Panc1 (cell line): ENCODE measurements around the gene KRTAP10-7. TPM values are rescaled to one million over a fixed set of nuclear protein-coding genes. Genes with fewer than 3 reads are reported as not detected.

ENCODE experiments used
- ATAC-seq: fragments of 200-7000 bp; cut with Tn5 transposase; 2 replicates; pipeline ENCODE4 v1.9.1; 2020; ENCODE audit warnings: mild to moderate bottlenecking, moderate library complexity
- BruUV-seq: library from RNA; stranded (reverse); fragments of 400-500 nt; replicated peaks from 2 replicates; lab custom pipeline; 2021; lab: Mats Ljungman, UMichigan
- CTCF ChIA-PET: fragments of 300-600 bp; sonication (Branson Sonifier 250); formaldehyde crosslinking; loops from one replicate; lab custom pipeline; 2022; ENCODE audit warnings: antibody characterized with exemption; lab: Charles Lee
- POLR2A ChIA-PET: fragments of 300-600 bp; sonication (Branson Sonifier 250); formaldehyde crosslinking; loops from one replicate; lab custom pipeline; 2022; ENCODE audit warnings: antibody characterized with exemption; lab: Charles Lee
- DNase-seq: peaks from one replicate; pipeline ENCODE4 v3.0.0-alpha.2; 2010; ENCODE audit warnings: low read depth, low spot score
- H3K27ac ChIP-seq: 2 replicates; pipeline ENCODE4 v1.5.1; 2011; ENCODE audit warnings: mild to moderate bottlenecking, low read length, inconsistent platforms
- H3K27me3 ChIP-seq: fragments of 200-500 bp; sonication (Bioruptor generic); 2 replicates; pipeline ENCODE4 v1.6.0; 2014; ENCODE audit warnings: low read length, inconsistent platforms; ENCODE audit not compliant: control insufficient read depth, insufficient read depth
- H3K36me3 ChIP-seq: fragments of 200-500 bp; sonication (Bioruptor generic); 2 replicates; pipeline ENCODE4 v1.5.1; 2014; ENCODE audit warnings: inconsistent platforms, mild to moderate bottlenecking, low read length, moderate library complexity; ENCODE audit not compliant: control insufficient read depth, insufficient read depth
- H3K4me1 ChIP-seq: 2 replicates; pipeline ENCODE4 v1.5.1; 2011; ENCODE audit warnings: inconsistent platforms, mild to moderate bottlenecking, low read length, moderate library complexity; ENCODE audit not compliant: control insufficient read depth, insufficient read depth
- H3K4me3 ChIP-seq, 2 experiments: 2 replicates each; pipeline ENCODE4 v1.5.1; 2011 to 2012; ENCODE audit warnings: low read depth in 2 of 2, low read length in 2 of 2, mild to moderate bottlenecking in 2 of 2, inconsistent platforms in 1 of 2, moderate library complexity in 1 of 2
- H3K9me3 ChIP-seq: fragments of 200-500 bp; sonication (Bioruptor generic); 2 replicates; pipeline ENCODE4 v1.5.1; 2014; ENCODE audit warnings: low read depth, mild to moderate bottlenecking, inconsistent platforms, low read length, moderate library complexity; ENCODE audit not compliant: control insufficient read depth, insufficient read depth
- CTCF ChIP-seq: fragments of 450-650 bp; IDR thresholded peaks from 2 replicates; pipeline ENCODE4 v1.5.1; 2017; ENCODE audit warnings: mild to moderate bottlenecking
- POLR2AphosphoS5 ChIP-seq: IDR thresholded peaks from 2 replicates; pipeline ENCODE4 v1.6.1; 2012; ENCODE audit warnings: mild to moderate bottlenecking, low read depth, low read length, moderate library complexity
- REST ChIP-seq, 2 experiments: IDR thresholded peaks; 2 replicates each; pipeline ENCODE4 v1.6.1; 2011 to 2012; ENCODE audit warnings: low read depth in 2 of 2, control low read depth in 1 of 2, low read length in 1 of 2, mild to moderate bottlenecking in 1 of 2, moderate library complexity in 1 of 2; ENCODE audit not compliant: insufficient read depth in 1 of 2
- SIN3A ChIP-seq: IDR thresholded peaks from 2 replicates; pipeline ENCODE4 v1.6.1; 2012; ENCODE audit warnings: low read depth, mild to moderate bottlenecking, low read length, moderate library complexity, borderline replicate concordance; ENCODE audit not compliant: insufficient read depth
- TCF7L2 ChIP-seq: IDR thresholded peaks from 2 replicates; pipeline ENCODE4 v1.6.1; 2011; ENCODE audit warnings: mild to moderate bottlenecking, low read depth, low read length, inconsistent platforms
- in situ Hi-C: cut with HindIII; loops from 2 replicates; pipeline ENCODE4 v1.10.0; 2016; ENCODE audit warnings: low sequenced_read_pairs, low pct_unique_long_range_greater_than_20kb
- intact Hi-C: fragments of 100-400 bp; cut with micrococcal nuclease; formaldehyde crosslinking; loops from one replicate; pipeline ENCODE4 v1.10.0; 2022; ENCODE audit not compliant: unreplicated experiment
- total RNA-seq: library from RNA; stranded (reverse); gene quantifications from one replicate; pipeline ENCODE4 v1.2.1, GENCODE V29; 2021; ENCODE audit not compliant: unreplicated experiment

The KRTAP10-7 gene
- total RNA-seq, 1 experiment from 2014 or later: not detected

- no TSS peak for BruUV-seq
- Histone ChIP-seq H3K27ac (no peak overlapping the region), H3K9me3 (peaks cover 2% of the 10 kb centered on the region; the same call in 1 of the 2 replicates), H3K4me3 (no peak overlapping the region), H3K27me3 (no peaks in the 10 kb centered on the region), H3K4me1 (no peaks in the 10 kb centered on the region), H3K36me3 (no peaks in the 10 kb centered on the region)
- peak; percentile 17; the same call in 1 of the 2 replicates for TF ChIP-seq CTCF
- no peak for TF ChIP-seq TCF7L2
- intact Hi-C loops (no loop called here), in situ Hi-C loops (no loop called here)
- ChIA-PET CTCF (no interaction called here), POLR2A (no interaction called here)
- no peak for ATAC-seq
- DNase-seq: no peak
Measured at GRCh38 chr21:44618504-44618903, 18.1 kb downstream of the KRTAP10-7 start.

DNA sequence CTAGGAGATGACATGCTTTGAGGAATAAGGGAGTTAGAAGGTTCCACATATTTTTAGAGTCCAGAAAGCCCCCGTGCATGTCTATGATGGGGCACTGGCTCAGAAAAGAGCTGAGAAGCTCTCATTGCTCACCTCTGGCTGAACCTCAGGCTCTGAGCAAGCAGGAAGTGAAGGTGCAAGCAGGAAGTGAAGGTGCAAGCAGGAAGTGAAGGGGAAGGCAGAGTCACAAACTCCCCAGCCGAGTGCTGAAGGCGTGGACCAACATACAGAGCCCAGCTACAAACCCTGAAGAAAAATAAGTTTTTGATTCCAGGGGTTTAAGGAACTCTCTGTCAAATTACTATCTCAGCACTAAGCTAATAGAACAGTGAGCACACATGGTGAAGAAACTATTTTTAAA, 18.5 kb downstream of the KRTAP10-7 start:
- in situ Hi-C loops: no loop called here
- ATAC-seq: no peak
- TF ChIP-seq TCF7L2 (no peak), POLR2AphosphoS5 (no peak), SIN3A (no peak), REST (IDR thresholded peaks at IDR 0.05; ENCODE audit: insufficient read depth in 1 of 2, low read depth in 2 of 2, low read length in 1 of 2) (no peak), CTCF (no peak)

More for the DNA sequence above, 18.5 kb downstream of the KRTAP10-7 start:
- intact Hi-C loops: no loop called here
- no peaks in the 10 kb centered on the region for H3K27me3 ChIP-seq
- H3K4me3 ChIP-seq: no peak overlapping the region
- BruUV-seq: no TSS peak
- POLR2A ChIA-PET: no interaction called here
- CTCF ChIA-PET: no interaction called here
- no peaks in the 10 kb centered on the region for H3K4me1 ChIP-seq
- H3K36me3 ChIP-seq: no peaks in the 10 kb centered on the region
- H3K27ac ChIP-seq: no peak overlapping the region
- DNase-seq: no peak
- peaks cover 5% of the 10 kb centered on the region; the same call in 1 of the 2 replicates for H3K9me3 ChIP-seq
